ENCODE data around the gene VAMP4. TPM values are rescaled to one million over a fixed set of nuclear protein-coding genes. Genes with fewer than 3 reads are reported as not detected.
A peak's percentile ranks its signal among the peaks of the same experiment; 100 is the strongest.

VAMP4 gene
- total and polyA plus RNA-seq, 4 donors = 6.6 to 20.9 (median 10.6) TPM

GRCh38 chr1:171756856-171757255 lies 15.0 kb upstream of the VAMP4 start:
- H3K4me1 ChIP-seq (ENCODE audit: control insufficient read depth in 5 of 5, insufficient read depth in 5 of 5, low read length in 5 of 5) = peaks cover 0 to 7% (median 0%) of the 10 kb centered on the region in 5 donors
- H3K9me3 ChIP-seq (ENCODE audit: control insufficient read depth in 4 of 4, insufficient read depth in 3 of 4, low read length in 3 of 4) = no peaks in the 10 kb centered on the region
- DNase-seq (no peak), ATAC-seq (ENCODE audit: insufficient read depth, low FRiP score) (no peak)
- no peaks in the 10 kb centered on the region for H3K36me3 ChIP-seq (ENCODE audit: control insufficient read depth in 4 of 4, insufficient read depth in 4 of 4, low read length in 4 of 4)
- TF ChIP-seq, protein P1, sequence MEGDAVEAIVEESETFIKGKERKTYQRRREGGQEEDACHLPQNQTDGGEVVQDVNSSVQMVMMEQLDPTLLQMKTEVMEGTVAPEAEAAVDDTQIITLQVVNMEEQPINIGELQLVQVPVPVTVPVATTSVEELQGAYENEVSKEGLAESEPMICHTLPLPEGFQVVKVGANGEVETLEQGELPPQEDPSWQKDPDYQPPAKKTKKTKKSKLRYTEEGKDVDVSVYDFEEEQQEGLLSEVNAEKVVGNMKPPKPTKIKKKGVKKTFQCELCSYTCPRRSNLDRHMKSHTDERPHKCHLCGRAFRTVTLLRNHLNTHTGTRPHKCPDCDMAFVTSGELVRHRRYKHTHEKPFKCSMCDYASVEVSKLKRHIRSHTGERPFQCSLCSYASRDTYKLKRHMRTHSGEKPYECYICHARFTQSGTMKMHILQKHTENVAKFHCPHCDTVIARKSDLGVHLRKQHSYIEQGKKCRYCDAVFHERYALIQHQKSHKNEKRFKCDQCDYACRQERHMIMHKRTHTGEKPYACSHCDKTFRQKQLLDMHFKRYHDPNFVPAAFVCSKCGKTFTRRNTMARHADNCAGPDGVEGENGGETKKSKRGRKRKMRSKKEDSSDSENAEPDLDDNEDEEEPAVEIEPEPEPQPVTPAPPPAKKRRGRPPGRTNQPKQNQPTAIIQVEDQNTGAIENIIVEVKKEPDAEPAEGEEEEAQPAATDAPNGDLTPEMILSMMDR (IDR thresholded peaks at IDR 0.05; ENCODE audit: control extremely low read depth, extremely low read depth) = no peak
- no peaks in the 10 kb centered on the region for H3K27me3 ChIP-seq (ENCODE audit: control insufficient read depth in 3 of 3, insufficient read depth in 3 of 3, low read length in 2 of 3)
- no peak overlapping the region for H3K4me3 ChIP-seq
- H3K27ac ChIP-seq (ENCODE audit: low read depth in 1 of 2, low read length in 1 of 2) = no peak overlapping the region
- 92% methylated on average over 4 of the region's 4 CpGs for WGBS, 2 donors
- no peak overlapping the region for H3K9ac ChIP-seq (ENCODE audit: insufficient read depth in 1 of 2, low read length in 2 of 2)

GRCh38 chr1:171754971-171755370 lies 13.1 kb upstream of the VAMP4 start:
- no peak overlapping the region for H3K27ac ChIP-seq (ENCODE audit: low read depth in 1 of 2, low read length in 1 of 2)
- peaks cover 0 to 7% (median 0%) of the 10 kb centered on the region in 5 donors for H3K4me1 ChIP-seq (ENCODE audit: control insufficient read depth in 5 of 5, insufficient read depth in 5 of 5, low read length in 5 of 5)
- WGBS, 2 donors = 97 to 100% methylated on average over 1 of the region's 1 CpG
- H3K36me3 ChIP-seq (ENCODE audit: control insufficient read depth in 4 of 4, insufficient read depth in 4 of 4, low read length in 4 of 4) = no peaks in the 10 kb centered on the region
- ATAC-seq (ENCODE audit: insufficient read depth, low FRiP score) (no peak), DNase-seq (no peak)
- H3K9me3 ChIP-seq (ENCODE audit: control insufficient read depth in 4 of 4, insufficient read depth in 3 of 4, low read length in 3 of 4) = no peaks in the 10 kb centered on the region
- H3K4me3 ChIP-seq = no peak overlapping the region
- no peaks in the 10 kb centered on the region for H3K27me3 ChIP-seq (ENCODE audit: control insufficient read depth in 3 of 3, insufficient read depth in 3 of 3, low read length in 2 of 3)
- TF ChIP-seq, protein P1 (IDR thresholded peaks at IDR 0.05; ENCODE audit: control extremely low read depth, extremely low read depth) = no peak
- no peak overlapping the region for H3K9ac ChIP-seq (ENCODE audit: insufficient read depth in 1 of 2, low read length in 2 of 2)

- Histone ChIP-seq H3K9me3 (ENCODE audit: control insufficient read depth in 4 of 4, insufficient read depth in 3 of 4, low read length in 3 of 4) (no peaks in the 10 kb centered on the region), H3K4me1 (ENCODE audit: control insufficient read depth in 5 of 5, insufficient read depth in 5 of 5, low read length in 5 of 5) (peaks cover 0 to 7% (median 0%) of the 10 kb centered on the region in 5 donors), H3K36me3 (ENCODE audit: control insufficient read depth in 4 of 4, insufficient read depth in 4 of 4, low read length in 4 of 4) (no peaks in the 10 kb centered on the region), H3K4me3 (no peak overlapping the region), H3K27me3 (ENCODE audit: control insufficient read depth in 3 of 3, insufficient read depth in 3 of 3, low read length in 2 of 3) (no peaks in the 10 kb centered on the region), H3K9ac (ENCODE audit: insufficient read depth in 1 of 2, low read length in 2 of 2) (no peak overlapping the region), H3K27ac (ENCODE audit: low read depth in 1 of 2, low read length in 1 of 2) (peak overlapping the region in 1 of 2 donors; percentile 40)
- no peak for ATAC-seq (ENCODE audit: insufficient read depth, low FRiP score)
- 80 to 87% methylated on average over 4 of the region's 4 CpGs for WGBS, 2 donors
- DNase-seq = peak in 1 of 3 donors; percentile 8
- TF ChIP-seq, protein P1 (IDR thresholded peaks at IDR 0.05; ENCODE audit: control extremely low read depth, extremely low read depth) = no peak
These were observed 12.5 kb upstream of the VAMP4 start for GRCh38 chr1:171754353-171754705.

GRCh38 chr1:171753685-171754352 lies 12.0 kb upstream of the VAMP4 start:
- TF ChIP-seq, protein P1 (IDR thresholded peaks at IDR 0.05; ENCODE audit: control extremely low read depth, extremely low read depth) = no peak
- H3K4me1 ChIP-seq (ENCODE audit: control insufficient read depth in 5 of 5, insufficient read depth in 5 of 5, low read length in 5 of 5) = peaks cover 0 to 7% (median 0%) of the 10 kb centered on the region in 5 donors
- no peak for DNase-seq
- 48 to 68% methylated on average over 4 of the region's 4 CpGs for WGBS, 2 donors
- no peaks in the 10 kb centered on the region for H3K36me3 ChIP-seq (ENCODE audit: control insufficient read depth in 4 of 4, insufficient read depth in 4 of 4, low read length in 4 of 4)
- no peaks in the 10 kb centered on the region for H3K27me3 ChIP-seq (ENCODE audit: control insufficient read depth in 3 of 3, insufficient read depth in 3 of 3, low read length in 2 of 3)
- no peak for ATAC-seq (ENCODE audit: insufficient read depth, low FRiP score)
- no peak overlapping the region for H3K27ac ChIP-seq (ENCODE audit: low read depth in 1 of 2, low read length in 1 of 2)
- no peak overlapping the region for H3K4me3 ChIP-seq
- no peak overlapping the region for H3K9ac ChIP-seq (ENCODE audit: insufficient read depth in 1 of 2, low read length in 2 of 2)
- H3K9me3 ChIP-seq (ENCODE audit: control insufficient read depth in 4 of 4, insufficient read depth in 3 of 4, low read length in 3 of 4) = no peaks in the 10 kb centered on the region
